Measurements from ENCODE around the gene UBXN6.

DNA sequence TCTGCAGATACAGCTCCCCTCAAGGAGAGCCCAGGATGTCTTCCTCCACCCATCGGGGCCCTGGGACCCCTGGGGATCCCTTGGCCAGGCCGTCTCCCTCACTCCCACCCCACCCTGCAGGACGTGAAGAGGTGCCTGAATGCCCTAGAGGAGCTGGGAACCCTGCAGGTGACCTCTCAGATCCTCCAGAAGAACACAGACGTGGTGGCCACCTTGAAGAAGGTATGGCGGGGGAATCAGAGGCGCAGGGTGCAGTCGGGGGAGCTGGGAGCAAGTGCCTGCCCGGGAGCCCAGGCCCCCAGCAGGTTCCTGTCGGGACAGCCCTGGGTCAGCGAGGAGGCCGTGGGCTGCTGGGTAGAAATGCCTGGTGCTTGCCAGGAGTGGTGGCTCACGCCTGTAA is 41.1 kb upstream of the UBXN6 start:
- TF ChIP-seq, protein P1, sequence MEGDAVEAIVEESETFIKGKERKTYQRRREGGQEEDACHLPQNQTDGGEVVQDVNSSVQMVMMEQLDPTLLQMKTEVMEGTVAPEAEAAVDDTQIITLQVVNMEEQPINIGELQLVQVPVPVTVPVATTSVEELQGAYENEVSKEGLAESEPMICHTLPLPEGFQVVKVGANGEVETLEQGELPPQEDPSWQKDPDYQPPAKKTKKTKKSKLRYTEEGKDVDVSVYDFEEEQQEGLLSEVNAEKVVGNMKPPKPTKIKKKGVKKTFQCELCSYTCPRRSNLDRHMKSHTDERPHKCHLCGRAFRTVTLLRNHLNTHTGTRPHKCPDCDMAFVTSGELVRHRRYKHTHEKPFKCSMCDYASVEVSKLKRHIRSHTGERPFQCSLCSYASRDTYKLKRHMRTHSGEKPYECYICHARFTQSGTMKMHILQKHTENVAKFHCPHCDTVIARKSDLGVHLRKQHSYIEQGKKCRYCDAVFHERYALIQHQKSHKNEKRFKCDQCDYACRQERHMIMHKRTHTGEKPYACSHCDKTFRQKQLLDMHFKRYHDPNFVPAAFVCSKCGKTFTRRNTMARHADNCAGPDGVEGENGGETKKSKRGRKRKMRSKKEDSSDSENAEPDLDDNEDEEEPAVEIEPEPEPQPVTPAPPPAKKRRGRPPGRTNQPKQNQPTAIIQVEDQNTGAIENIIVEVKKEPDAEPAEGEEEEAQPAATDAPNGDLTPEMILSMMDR (IDR thresholded peaks at IDR 0.05; ENCODE audit: borderline replicate concordance, extremely low read depth, low read length, poor library complexity, severe bottlenecking): no peak
- no peak for TF ChIP-seq EZH2 (IDR thresholded peaks at IDR 0.05; ENCODE audit: borderline replicate concordance, low read depth, low read length, severe bottlenecking)

All from DND-41 (cell line).